Measurements from ENCODE around the gene AWAT2. TPM values are rescaled to one million over a fixed set of nuclear protein-coding genes. Genes with fewer than 3 reads are reported as not detected.

The AWAT2 gene, protein sequence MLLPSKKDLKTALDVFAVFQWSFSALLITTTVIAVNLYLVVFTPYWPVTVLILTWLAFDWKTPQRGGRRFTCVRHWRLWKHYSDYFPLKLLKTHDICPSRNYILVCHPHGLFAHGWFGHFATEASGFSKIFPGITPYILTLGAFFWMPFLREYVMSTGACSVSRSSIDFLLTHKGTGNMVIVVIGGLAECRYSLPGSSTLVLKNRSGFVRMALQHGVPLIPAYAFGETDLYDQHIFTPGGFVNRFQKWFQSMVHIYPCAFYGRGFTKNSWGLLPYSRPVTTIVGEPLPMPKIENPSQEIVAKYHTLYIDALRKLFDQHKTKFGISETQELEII
- not detected for total RNA-seq

DNA sequence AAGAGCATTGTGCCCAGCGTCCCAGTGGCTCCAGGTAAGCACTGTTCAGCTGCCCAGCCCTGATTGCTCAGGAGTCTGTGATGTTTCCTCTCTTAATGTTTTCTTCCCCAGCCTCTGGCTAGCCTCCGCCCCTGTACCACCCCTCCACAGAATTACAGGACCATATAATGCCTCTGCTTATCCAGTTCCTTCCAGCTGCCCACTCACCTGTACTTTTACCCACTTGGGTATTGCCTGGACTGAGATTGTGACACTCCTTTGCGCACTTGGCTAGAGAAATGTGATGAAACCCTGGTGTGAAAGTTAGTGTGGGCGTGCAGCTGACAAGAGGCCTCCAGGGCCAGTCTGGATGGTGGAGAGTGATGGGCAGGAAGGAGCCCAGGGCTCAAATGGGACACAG, at the start of gene AWAT2:
Gene AWAT2 (minus strand): TSS at position 14 of the 400 bp plus-strand sequence. CDS start 6 bp downstream, at position 8.
- DNase-seq (ENCODE audit: low read depth in 2 of 3, low spot score in 2 of 3) = no peak

DNA sequence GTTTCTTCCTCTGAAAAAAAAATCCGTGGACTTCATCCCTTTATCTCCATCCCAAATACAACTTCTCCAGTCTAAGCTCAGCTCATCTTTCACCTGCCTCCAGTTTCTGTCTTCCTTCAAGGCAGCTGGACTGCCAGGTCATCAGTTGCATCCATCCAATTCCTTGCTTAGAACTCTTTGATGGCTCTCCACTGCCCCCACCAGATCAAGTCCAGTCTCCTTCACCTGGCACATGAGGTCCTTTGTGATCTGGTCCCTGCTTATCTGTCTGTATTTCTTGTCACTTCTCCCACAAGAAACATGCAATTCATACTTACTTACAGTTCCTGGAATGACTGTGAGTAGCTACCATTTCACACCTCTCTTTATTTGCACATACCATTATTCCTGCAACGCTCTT, 46.3 kb upstream of the AWAT2 start:
- no peak for DNase-seq (ENCODE audit: low read depth in 2 of 3, low spot score in 2 of 3)

DNA sequence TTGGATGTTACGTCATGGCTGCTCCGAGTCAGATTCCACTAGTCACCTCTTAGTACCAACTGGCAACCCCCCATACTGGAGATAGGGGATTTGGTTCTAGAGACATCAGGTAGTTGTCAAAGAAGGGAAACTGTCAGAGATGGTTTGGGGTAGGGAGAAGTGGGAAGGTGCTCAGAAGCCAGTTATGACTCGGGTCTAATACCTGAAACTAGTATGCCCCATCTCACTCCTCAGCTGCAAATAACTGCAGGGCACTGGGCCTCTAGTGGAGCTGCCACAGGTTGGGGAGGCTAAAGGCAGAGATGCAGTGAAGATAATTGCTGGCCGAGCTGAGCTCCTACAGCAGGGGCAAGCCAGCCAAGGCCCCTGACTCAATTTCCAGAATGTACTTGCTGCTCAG, 42.5 kb upstream of the AWAT2 start:
- DNase-seq (ENCODE audit: low read depth in 2 of 3, low spot score in 2 of 3) = no peak

DNA sequence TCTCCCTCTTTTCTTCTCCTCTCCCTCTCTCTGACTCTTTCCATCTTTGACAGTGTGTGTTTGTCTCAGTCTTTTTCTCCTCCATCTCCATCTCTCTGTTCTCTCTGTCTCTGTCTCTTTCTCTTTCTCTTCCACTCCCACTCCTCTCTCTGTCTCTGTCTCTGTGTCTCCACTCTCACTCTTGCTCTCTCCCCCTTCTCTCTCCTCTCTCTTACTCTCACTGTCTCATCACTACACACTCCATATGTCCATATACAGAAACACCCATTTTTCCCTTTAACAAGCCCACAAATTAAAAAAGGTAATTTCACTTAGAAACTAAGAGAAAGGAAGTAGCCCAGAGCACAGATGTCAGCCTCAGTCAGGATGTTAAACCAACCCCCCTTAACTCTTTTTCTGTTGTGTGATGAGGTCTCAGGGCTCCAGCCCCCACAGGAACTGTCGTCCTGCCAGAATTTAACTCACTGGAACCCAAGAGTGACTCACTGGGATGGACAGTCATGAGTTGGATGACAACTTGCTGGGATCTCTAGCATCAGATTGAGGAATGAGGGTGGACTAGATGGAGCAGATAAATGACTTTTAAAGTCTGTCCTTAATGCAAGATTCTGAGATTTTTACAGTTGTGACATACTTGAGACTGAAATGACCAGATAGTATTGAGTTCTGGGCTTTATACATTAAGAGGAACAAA, 40.0 kb upstream of the AWAT2 start:
- no peak for DNase-seq (ENCODE audit: low read depth in 2 of 3, low spot score in 2 of 3)

DNA sequence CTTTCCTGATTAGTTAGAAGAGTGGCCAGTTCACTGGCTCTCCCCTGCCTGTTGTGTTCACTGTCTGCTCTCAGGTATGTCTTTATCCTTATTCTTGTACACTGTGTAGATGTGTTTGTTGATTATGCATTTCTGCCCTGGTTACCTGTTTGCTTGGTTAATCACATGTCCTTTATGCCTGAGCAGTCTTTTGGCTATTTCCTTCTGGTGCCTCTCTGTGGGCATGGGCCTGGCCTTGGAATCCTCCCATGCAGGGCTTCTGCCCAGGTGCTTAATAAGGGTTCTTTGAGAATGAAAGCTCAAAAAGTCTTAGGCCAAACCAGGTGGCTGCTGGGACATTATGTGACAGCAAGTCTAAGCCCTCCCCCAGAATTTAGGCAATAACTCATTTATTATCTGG, 39.0 kb upstream of the AWAT2 start:
- no peak for DNase-seq (ENCODE audit: low read depth in 2 of 3, low spot score in 2 of 3)

DNA sequence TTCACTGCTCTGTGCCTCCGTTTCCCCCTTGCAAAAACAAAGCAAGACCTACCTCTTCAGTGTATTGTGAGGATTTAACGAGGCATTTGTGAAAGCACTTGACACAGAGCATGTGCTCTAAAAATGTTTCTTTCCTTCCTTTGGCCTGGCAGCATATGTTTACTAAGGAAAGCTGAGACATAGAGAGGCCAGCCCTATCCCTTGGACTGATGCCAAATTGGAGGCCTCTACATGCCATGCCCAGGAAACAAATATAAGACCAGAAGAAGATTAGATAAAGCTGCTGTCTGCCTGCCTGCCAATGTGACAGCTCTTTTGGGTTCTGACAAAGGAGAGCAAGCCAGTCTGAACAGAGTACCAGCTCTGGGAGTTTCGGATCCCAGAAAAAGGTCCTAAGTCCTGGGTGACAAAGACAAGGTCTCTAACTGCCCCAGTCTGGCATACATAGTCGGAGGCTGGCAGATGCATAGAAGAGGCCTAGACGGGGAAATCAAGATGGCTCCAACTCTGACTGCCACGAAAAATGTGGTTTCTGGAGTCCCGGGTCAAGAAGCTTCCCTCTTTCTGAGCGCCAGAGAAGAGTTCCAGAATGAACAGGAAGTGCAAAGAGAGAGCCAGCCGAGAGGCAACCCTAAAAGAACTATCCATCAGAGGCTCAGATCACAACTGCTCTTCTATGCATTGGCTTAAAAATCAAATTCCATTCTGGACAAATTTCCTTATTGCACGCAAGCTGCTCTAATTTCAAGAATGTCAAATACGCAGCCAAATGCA, 38.3 kb upstream of the AWAT2 start:
- DNase-seq (ENCODE audit: low read depth in 2 of 3, low spot score in 2 of 3) = no peak

DNA sequence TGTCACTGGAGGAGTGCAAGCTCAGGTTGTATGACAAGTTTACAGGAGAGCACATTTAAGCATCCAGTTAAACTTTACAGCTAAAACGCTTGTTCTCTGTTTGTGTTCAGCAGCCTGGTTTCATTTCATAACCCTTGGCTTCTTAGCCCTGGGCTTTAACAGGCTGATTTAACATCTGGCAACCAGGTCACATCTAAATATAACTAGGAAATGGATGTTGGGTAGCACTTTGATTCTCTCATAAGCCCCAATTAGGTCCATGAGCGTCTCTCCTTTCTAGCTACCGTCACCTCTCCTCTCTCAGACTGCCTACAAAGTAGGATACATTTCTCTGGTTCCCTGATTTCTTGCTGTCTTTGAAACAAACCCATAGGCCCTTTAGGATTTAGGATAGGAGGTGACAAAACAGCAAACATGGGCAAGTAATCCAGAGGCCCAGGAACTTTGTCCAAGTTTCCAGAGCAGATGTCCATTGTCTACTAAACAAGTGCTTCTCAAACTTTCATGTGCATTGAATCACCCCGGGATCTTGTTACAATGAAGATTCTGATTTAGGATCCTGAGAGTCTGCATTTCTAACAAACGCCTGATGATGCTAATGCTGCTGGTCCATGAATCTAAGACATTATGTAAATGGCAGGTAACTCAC, 35.0 kb upstream of the AWAT2 start:
- no peak for DNase-seq (ENCODE audit: low read depth in 2 of 3, low spot score in 2 of 3)

DNA sequence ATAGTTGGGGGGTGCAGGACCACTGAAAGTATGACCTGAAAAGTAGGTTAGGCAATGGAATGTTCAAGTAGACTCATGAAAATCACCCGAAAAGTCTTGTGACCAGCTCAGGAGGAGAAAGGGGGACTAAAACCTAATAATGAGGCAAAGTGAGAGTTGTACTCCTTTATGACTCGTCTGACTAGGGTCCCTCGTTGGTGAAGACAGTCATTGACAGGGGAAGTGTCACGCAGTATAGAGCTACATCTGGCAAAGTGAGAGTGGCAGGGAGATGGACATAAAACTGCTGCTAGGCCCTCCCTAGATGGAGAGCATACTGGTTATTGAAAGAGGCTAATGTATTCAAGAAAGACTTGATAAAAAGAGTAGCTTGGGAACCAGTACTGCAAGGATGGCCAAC, 33.0 kb upstream of the AWAT2 start:
- no peak for DNase-seq (ENCODE audit: low read depth in 2 of 3, low spot score in 2 of 3)

DNA sequence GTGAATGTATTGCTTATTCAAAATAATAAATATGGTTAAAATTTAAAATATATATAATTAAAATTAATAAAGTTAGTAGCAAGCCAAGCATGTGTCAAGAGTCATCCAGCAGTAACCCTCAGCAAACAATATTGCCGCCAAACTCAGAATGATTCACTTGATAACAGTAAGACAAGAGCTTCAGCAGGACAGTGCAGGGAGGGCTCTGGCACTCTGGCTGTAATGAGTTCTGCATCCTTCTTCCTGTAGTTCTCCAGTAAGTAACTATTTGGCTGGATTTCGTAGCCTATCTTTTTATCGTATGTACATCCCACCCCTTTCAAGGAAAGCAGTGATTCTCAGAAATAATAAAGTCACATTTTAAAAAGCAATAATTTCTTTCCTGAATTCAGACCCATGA, 30.1 kb upstream of the AWAT2 start:
- no peak for DNase-seq (ENCODE audit: low read depth in 2 of 3, low spot score in 2 of 3)

DNA sequence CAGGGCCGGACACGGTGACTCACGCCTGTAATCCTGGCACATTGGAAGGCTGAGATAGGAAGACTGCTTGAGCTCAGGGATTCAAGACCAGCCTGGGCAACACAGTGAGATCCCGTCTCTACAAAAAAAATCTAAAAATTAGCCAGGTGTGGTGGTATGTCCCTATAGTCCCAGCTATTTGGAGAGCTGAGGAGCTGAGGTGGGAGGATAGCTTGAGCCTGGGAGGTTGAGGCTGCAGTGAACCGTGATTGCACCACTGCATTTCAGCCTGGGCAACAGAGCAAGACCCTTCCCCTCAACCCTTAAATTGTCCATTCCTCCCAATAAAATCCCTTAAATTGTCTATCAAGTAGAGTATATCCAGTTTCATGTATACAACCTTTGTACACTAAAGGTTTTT, 29.6 kb upstream of the AWAT2 start:
- DNase-seq (ENCODE audit: low read depth in 2 of 3, low spot score in 2 of 3) = no peak

DNA sequence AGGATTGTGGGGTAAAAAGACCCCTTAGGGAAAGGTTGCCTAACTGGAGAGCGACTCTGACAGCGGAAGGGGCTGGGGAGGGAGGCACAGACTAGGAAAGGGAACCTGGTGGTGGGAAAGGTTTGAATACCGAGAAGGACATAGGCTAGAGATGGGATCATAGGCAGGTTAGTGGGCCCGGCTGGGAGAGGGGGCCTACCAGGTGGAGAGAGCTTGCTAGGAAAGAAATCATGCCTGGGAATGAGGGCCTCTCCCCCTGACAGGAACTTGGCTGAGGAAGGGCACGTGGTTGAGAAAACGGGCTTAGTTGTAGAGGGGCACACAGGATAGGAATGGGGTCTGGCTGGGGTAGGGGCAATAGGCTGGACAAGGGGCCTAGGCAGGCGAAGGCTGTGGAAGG, 16.9 kb upstream of the AWAT2 start:
- no peak for DNase-seq (ENCODE audit: low read depth in 2 of 3, low spot score in 2 of 3)

DNA sequence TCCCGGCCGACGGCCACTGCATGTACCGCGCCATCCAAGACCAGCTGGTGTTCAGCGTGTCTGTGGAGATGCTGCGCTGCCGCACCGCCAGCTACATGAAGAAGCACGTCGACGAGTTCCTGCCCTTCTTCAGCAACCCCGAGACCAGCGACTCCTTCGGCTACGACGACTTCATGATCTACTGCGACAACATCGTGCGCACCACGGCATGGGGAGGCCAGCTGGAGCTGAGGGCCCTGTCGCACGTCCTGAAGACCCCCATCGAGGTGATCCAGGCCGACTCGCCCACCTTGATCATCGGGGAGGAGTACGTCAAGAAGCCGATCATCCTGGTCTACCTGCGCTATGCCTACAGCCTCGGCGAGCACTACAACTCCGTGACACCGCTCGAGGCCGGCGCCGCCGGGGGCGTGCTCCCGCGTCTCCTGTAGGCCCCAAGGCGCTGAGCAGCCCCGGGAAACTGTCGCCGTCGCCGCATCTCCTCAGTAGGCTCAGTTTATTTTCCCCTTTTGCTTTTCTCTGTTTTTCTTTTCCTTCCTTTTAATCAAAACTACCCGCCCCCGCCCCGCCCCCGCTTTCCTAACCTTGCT, 13.3 kb upstream of the AWAT2 start:
- DNase-seq (ENCODE audit: low read depth in 2 of 3, low spot score in 2 of 3) = no peak

DNA sequence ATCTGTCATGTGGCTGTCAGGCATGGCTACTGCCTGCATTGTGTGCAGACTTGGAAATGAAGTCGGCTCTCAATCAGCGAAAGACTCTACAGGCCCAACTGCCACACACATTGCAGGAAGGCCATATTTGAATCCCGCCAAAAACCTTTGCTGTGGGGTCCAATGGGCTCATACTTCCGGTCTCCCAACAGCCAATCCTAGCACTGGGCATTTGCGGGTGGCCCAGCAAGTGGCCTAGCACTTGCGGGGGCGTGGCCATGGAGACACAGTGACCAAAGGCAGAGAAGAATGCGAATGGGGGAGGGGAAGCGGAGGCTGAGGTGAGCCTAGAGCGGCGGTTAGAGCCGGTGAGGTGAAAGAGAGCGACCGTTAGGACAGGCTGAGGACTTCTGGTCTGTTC, 12.3 kb upstream of the AWAT2 start, which contains the start of gene OTUD6A:
Gene OTUD6A (plus strand): TSS at position 382 of the 400 bp plus-strand sequence. CDS start 68 bp downstream, outside the sequence.
- no peak for DNase-seq (ENCODE audit: low read depth in 2 of 3, low spot score in 2 of 3)

DNA sequence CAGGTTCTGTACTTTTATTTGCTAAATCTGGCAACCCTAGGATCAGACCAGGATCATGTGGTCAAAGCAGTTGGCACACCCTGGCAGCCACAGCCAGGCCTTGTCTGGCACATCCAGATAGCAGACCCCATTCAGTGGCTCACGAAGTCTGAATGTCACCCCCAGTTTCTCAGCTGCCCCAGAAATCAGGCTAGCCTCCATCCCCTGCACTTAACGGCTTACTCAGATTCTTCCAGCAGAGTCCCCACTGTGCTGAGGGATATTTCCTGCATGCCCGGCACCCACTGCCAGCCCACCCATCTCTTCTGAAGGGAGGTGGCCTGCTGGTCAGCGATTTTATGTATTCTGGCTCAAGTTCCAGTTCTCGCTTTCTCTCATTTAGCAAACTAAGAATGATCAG, 4.7 kb upstream of the AWAT2 start:
- DNase-seq (ENCODE audit: low read depth in 2 of 3, low spot score in 2 of 3) = no peak

DNA sequence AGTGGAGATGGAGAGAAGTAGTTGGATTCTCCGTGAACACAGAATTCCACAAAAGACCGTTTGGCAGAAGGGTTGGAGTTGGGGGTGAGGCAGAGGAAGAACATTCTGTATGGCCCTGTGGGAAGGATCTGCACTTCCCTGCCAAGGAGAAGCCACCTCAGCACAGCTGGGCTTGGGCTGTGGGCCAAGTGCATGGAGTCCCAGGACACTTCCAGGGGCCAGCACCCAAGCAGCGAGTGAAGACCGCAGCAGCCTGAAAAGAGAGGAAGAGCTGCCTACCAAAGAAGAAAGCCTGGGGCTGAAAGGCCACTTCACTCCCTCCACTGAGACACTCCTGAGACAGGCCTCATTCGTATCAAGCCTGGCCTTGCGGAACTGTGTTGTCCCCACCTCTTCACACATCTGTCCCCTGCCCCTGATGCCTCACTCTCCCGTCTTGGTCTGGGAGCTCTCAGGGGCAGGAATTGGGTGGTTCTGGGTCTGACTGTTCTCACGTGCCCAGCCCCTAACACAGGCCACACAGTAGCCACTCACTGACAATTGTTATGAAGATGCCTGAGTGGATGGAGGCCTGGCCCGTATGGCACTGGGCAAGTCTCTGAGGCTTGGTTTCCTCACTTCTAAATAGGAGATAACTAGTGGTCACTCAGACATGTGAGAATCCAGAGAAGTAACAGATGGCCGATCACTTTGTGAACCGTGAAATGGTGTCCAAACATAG, 3.3 kb upstream of the AWAT2 start:
- DNase-seq (ENCODE audit: low read depth in 2 of 3, low spot score in 2 of 3) = no peak

DNA sequence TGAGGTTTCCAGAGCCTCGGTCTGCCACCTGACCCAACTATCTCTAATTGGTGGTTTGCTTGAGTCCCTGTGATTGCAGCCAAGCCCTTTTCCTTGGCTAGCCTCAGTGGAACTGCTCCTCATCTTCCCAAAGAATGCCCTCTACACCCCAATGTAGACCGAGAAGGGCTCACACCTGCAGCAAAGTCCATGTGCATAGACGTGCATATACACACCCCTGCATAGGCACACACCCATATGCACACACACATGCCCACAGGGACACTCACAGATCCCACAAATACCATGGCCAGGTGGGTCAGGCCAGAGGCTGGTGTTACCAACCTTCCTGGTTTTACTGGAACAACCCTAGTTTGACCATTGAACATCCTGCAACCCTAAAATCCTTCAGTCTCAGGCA, 332 bp downstream of the AWAT2 start:
- no peak for DNase-seq (ENCODE audit: low read depth in 2 of 3, low spot score in 2 of 3)

DNA sequence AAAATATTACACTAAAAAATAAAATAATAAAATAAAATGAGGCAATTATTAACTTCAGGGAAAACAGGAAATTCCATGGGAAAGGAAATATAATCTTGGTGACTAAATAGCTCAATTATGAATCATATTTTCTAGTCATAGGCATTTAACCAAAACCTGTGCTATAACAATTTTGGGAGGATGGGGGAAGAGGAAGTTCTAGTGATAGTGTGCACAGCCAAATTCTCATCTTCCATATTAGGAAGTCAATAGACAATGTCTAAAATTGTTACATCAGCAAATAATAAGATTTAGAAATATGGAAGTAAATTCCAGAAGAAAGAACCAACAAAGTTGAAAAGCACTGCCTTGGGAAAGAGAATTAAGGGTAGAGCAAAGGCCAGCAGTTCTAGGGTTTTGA, 2.8 kb downstream of the AWAT2 start:
- no peak for DNase-seq (ENCODE audit: low read depth in 2 of 3, low spot score in 2 of 3)

DNA sequence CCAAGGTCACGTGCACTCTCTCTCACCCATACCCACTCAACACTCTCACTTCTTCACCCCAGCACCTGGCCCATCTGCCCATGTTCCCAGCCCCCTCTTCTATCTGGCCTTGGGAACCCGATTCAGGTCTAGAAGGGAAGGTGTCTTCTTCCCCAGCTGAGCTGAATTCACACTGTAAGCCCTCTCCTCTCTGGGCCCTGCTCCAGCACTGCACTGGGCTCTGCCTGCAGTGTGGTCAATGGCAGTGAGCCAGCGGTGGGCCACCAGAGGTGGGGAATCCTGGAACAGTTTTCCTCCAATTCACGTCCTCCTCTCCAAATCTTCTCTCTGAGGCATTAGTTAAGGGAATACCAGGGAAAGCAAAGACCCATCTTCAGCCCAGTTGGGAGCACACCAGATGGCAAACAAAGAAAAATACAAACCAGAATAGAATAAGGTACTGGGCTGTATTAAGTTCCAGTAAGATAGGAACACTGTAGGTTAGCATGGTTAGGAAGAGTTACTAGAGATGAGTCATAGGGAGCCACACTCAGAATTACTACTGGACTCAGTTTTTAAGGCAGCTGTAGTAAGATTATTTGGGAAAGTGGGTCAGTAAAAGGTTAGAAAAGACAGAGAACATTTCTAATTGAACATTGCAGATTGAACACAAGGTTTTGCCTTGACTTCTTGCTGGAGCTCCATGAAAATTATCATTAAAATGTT, 5.0 kb downstream of the AWAT2 start:
- no peak for DNase-seq (ENCODE audit: low read depth in 2 of 3, low spot score in 2 of 3)

DNA sequence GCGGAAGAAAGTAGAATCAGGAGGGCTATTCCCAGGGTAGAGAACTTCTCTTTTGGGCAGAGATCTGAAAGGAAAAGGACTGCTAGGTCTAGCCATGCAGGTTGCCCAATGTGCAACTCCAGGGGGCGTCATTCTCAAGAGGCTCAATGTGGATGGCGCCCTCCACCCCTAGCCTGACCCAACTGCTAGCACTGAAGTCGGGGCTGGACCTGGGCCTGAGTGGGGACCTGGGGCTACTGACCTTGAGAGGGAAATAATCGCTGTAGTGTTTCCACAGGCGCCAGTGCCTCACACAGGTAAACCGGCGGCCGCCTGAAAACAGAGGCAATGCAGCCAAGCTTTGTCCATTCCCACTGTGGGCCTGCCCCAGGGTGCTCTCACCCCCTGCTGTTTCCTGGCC, 6.1 kb downstream of the AWAT2 start:
- no peak for DNase-seq (ENCODE audit: low read depth in 2 of 3, low spot score in 2 of 3)
